ENCODE measurements around the gene MINK1. TPM values are rescaled to one million over a fixed set of nuclear protein-coding genes. Genes with fewer than 3 reads are reported as not detected.

The MINK1 gene
- total RNA-seq, 1 donor from 2014 or later: 90.6 TPM

GRCh38 chr17:4940555-4941318, 107.6 kb downstream of the MINK1 start:
- no peak for TF ChIP-seq CTCF (IDR thresholded peaks at IDR 0.05)
- Mint-ChIP-seq H3K9me3 (ENCODE audit: low read depth) (no peaks in the 10 kb centered on the region), H3K4me1 (ENCODE audit: low read depth) (peaks cover 60% of the 10 kb centered on the region), H3K27me3 (ENCODE audit: low read depth) (no peaks in the 10 kb centered on the region), H3K27ac (ENCODE audit: unreplicated experiment) (peak overlapping the region; percentile 98), H3K36me3 (ENCODE audit: low read depth) (peaks cover 14% of the 10 kb centered on the region), H3K4me3 (ENCODE audit: unreplicated experiment) (peak overlapping the region; percentile 88)
- no peak for DNase-seq (ENCODE audit: low spot score)

- H3K4me3 Mint-ChIP-seq (ENCODE audit: unreplicated experiment): peak overlapping the region; percentile 88
- H3K9me3 Mint-ChIP-seq (ENCODE audit: low read depth): no peaks in the 10 kb centered on the region
- peaks cover 65% of the 10 kb centered on the region for H3K4me1 Mint-ChIP-seq (ENCODE audit: low read depth)
- H3K36me3 Mint-ChIP-seq (ENCODE audit: low read depth): peaks cover 16% of the 10 kb centered on the region
- no peak for DNase-seq (ENCODE audit: low spot score)
- H3K27me3 Mint-ChIP-seq (ENCODE audit: low read depth): no peaks in the 10 kb centered on the region
- TF ChIP-seq CTCF (IDR thresholded peaks at IDR 0.05): no peak
- peak overlapping the region; percentile 98 for H3K27ac Mint-ChIP-seq (ENCODE audit: unreplicated experiment)
Observed at GRCh38 chr17:4941319-4941610, 108.1 kb downstream of the MINK1 start.

- no peak for DNase-seq (ENCODE audit: low spot score)
- H3K27ac Mint-ChIP-seq (ENCODE audit: unreplicated experiment): peak overlapping the region; percentile 94
- no peaks in the 10 kb centered on the region for H3K27me3 Mint-ChIP-seq (ENCODE audit: low read depth)
- no peak overlapping the region for H3K4me3 Mint-ChIP-seq (ENCODE audit: unreplicated experiment)
- H3K9me3 Mint-ChIP-seq (ENCODE audit: low read depth): no peaks in the 10 kb centered on the region
- H3K4me1 Mint-ChIP-seq (ENCODE audit: low read depth): peaks cover 73% of the 10 kb centered on the region
- TF ChIP-seq CTCF (IDR thresholded peaks at IDR 0.05): no peak
- peaks cover 25% of the 10 kb centered on the region for H3K36me3 Mint-ChIP-seq (ENCODE audit: low read depth)
Observed at GRCh38 chr17:4942760-4943508, 109.8 kb downstream of the MINK1 start.

- H3K9me3 Mint-ChIP-seq (ENCODE audit: low read depth): no peaks in the 10 kb centered on the region
- H3K36me3 Mint-ChIP-seq (ENCODE audit: low read depth): peaks cover 25% of the 10 kb centered on the region
- H3K27ac Mint-ChIP-seq (ENCODE audit: unreplicated experiment): peak overlapping the region; percentile 94
- H3K27me3 Mint-ChIP-seq (ENCODE audit: low read depth): no peaks in the 10 kb centered on the region
- no peak for DNase-seq (ENCODE audit: low spot score)
- TF ChIP-seq CTCF (IDR thresholded peaks at IDR 0.05): no peak
- peaks cover 65% of the 10 kb centered on the region for H3K4me1 Mint-ChIP-seq (ENCODE audit: low read depth)
- peak overlapping the region; percentile 4 for H3K4me3 Mint-ChIP-seq (ENCODE audit: unreplicated experiment)
Observed at GRCh38 chr17:4944163-4944553, 111.0 kb downstream of the MINK1 start.

GRCh38 chr17:4944554-4945175, 111.5 kb downstream of the MINK1 start:
- no peak for TF ChIP-seq CTCF (IDR thresholded peaks at IDR 0.05)
- peaks cover 62% of the 10 kb centered on the region for H3K4me1 Mint-ChIP-seq (ENCODE audit: low read depth)
- peak overlapping the region; percentile 96 for H3K4me3 Mint-ChIP-seq (ENCODE audit: unreplicated experiment)
- DNase-seq (ENCODE audit: low spot score): no peak
- peaks cover 25% of the 10 kb centered on the region for H3K36me3 Mint-ChIP-seq (ENCODE audit: low read depth)
- no peaks in the 10 kb centered on the region for H3K9me3 Mint-ChIP-seq (ENCODE audit: low read depth)
- H3K27ac Mint-ChIP-seq (ENCODE audit: unreplicated experiment): peak overlapping the region; percentile 94
- H3K27me3 Mint-ChIP-seq (ENCODE audit: low read depth): no peaks in the 10 kb centered on the region
